WTC11 (cell line): ENCODE data around the gene RTL3.

ENCODE experiments used
- CTCF ChIP-seq: fragments of 200-600 bp; IDR thresholded peaks from 2 replicates; pipeline ENCODE4 v1.8.0; 2022; ENCODE audit warnings: antibody characterized with exemption
- E2F4 ChIP-seq: sonication (generic); formaldehyde crosslinking; IDR thresholded peaks from 2 replicates; pipeline ENCODE4 v1.8.1; 2022; ENCODE audit warnings: low read depth, mild to moderate bottlenecking, moderate library complexity, missing genetic modification reagents, borderline replicate concordance
- PREB ChIP-seq: sonication (generic); formaldehyde crosslinking; IDR thresholded peaks from 2 replicates; pipeline ENCODE4 v1.8.1; 2022; ENCODE audit warnings: mild to moderate bottlenecking, missing genetic modification reagents, moderate library complexity, borderline replicate concordance
- SMAD4 ChIP-seq: sonication (generic); formaldehyde crosslinking; IDR thresholded peaks from 2 replicates; pipeline ENCODE4 v1.8.0; 2022; ENCODE audit warnings: mild to moderate bottlenecking, missing genetic modification reagents
- SP1 ChIP-seq: sonication (generic); formaldehyde crosslinking; conservative IDR thresholded peaks from 2 replicates; pipeline ENCODE4 v1.8.1; 2022; ENCODE audit warnings: missing genetic modification reagents
- TCF7 ChIP-seq: sonication (generic); formaldehyde crosslinking; IDR thresholded peaks from 2 replicates; pipeline ENCODE4 v1.8.0; 2022; ENCODE audit warnings: mild to moderate bottlenecking, low read depth, missing genetic modification reagents, moderate library complexity
- ZNF232 ChIP-seq: sonication (generic); formaldehyde crosslinking; IDR thresholded peaks from 2 replicates; pipeline ENCODE4 v1.8.0; 2022; ENCODE audit warnings: mild to moderate bottlenecking, missing genetic modification reagents
- ZNF416 ChIP-seq: fragments of 250-450 bp; sonication (Bioruptor Pico); IDR thresholded peaks from 2 replicates; pipeline ENCODE4 v1.9.0; 2021; ENCODE audit warnings: mild to moderate bottlenecking, inconsistent platforms

GRCh38 chrX:78624962-78625909, 33.9 kb downstream of the RTL3 start:
- no peak for TF ChIP-seq SP1 (CRISPR knock-in tag)
- no peak for TF ChIP-seq ZNF416 (CRISPR knock-in tag)
- TF ChIP-seq TCF7 (CRISPR knock-in tag): no peak
- TF ChIP-seq CTCF: no peak
- TF ChIP-seq ZNF232 (CRISPR knock-in tag): no peak
- no peak for TF ChIP-seq SMAD4 (CRISPR knock-in tag)
- TF ChIP-seq PREB: no peak
- no peak for TF ChIP-seq E2F4 (CRISPR knock-in tag)
